Measurements from ENCODE around the gene BGN.

DNA sequence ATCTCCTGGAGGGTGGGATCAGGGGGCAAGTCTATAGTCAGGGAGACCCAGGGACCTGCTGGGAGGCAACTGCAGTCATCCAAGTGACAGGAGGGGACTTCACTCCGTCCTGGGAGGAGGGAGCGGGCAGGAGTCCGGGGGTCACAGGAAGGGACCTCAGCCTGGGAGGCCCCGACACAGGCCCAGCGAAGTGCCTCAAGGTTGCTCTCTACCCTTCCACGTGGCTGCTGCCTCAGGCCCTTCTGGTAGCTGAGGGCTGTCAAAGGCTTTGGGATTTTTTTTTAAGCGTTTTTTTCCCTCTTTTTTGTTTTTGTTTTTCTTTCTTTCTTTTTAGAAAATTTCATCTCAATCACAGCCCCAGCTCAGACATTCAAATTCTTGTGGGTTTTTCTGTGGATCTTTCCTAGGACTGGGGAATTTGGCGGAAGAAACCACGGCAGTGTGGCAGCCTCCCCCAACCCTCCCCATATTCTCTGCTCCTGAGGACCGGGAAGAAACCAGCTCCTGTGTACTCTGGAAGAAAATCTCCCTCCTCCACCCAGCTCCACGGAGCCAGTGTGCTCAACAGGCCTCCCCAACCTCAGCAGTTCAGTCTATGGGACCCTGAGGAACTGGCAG, 23.0 kb upstream of the BGN start:
- TF ChIP-seq EZH2 (IDR thresholded peaks at IDR 0.05; ENCODE audit: low read depth) (no peak), CTCF (conservative IDR thresholded peaks at IDR 0.05) (no peak)
